ENCODE data around the gene PRPF40A. TPM values are rescaled to one million over a fixed set of nuclear protein-coding genes. Genes with fewer than 3 reads are reported as not detected.

The PRPF40A gene
- total RNA-seq, 1 donor from 2014 or later = 105 TPM

DNA sequence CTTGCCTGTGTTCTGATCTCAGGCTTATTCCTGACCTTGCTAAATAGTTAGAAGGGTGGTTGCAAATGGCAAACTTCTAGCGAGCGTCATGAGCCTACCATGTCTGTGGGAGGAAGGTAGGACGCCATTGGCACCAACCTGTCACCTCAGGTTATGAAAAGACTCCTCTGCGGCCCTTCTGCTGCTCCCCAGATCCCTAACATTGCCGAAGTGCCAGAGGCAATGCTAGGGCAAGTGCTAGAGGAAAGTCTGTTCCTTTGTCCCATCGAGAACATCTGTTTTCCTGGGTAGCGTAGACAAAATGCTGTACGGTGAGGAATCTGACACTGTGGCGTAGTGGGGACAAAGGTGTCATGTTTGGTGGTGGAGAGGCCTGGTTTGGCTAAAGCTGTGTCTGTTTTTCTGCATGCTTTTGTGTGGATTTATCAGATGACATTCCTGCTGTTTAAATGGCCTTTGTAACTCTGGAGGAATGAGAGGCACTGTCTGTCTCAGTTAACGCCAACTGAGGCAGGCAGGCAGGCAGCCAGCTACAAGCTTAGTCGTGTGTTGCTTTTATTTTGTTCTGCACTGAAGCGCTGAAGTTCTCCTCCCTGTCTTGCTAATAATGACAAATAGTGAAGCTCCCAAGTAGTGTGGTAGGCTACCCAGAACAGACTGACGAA lies 94.1 kb downstream of the PRPF40A start:
- FAIRE-seq = no peak
- DNase-seq (ENCODE audit: low spot score in 2 of 2) = no peak

DNA sequence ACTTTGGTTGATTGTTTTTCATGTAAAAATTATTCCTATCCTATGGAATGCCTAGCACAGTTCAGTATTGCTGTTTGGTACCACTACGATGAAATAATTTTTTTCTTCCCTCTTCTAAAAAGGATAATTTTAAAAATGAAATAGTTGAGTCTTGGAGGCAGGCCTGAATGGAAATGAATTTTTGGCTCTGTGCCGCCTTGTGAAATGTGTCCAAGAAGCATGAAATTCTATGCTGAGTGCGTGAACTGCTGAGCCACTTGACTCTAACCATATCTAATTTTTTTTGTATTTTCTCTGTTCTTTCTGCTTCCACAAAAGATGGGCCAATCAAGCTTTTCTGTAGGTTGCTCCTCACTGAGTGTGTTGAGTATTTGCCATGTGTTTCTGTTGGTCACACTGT lies 95.0 kb downstream of the PRPF40A start:
- FAIRE-seq (no peak), DNase-seq (ENCODE audit: low spot score in 2 of 2) (no peak)

DNA sequence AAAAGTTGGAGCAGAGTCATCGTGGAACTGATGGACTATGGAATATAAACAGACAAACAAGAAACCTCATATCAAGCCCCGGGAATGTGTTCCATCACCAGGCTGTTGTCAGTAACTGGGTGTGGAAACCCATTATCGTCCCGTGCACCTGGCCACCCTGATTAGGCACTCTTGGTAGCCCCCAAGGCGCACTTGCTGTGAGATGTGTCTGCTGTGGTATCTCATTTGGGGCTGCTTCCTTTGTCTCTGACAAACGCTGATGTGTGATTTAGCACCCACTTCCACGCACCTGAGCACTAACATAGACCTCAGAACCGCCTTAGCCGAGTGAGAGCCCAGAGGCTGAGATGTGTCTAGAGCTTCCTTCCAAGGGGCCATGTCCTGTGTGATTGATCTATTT lies 96.3 kb downstream of the PRPF40A start:
- DNase-seq (ENCODE audit: low spot score in 2 of 2) = no peak
- FAIRE-seq = no peak

DNA sequence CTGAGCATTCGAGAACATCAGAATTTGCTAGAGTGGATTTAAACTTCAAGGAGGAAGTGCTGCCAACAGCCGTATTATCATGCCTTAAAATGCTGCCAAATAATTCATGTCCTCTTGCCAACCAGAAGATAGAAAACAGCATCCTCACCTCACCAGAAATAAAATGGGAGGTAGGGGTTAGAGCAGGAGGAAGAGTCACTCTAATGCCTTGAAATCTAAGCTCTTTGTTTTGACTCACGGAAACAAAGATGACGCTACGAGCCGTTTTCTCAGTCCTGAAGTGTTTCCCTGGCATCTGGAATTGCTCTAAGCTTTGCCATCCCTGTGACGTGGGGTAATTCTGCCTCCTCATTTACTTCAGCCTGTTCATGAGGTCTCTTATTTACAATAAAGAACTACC lies 97.1 kb downstream of the PRPF40A start:
- FAIRE-seq (no peak), DNase-seq (ENCODE audit: low spot score in 2 of 2) (no peak)

DNA sequence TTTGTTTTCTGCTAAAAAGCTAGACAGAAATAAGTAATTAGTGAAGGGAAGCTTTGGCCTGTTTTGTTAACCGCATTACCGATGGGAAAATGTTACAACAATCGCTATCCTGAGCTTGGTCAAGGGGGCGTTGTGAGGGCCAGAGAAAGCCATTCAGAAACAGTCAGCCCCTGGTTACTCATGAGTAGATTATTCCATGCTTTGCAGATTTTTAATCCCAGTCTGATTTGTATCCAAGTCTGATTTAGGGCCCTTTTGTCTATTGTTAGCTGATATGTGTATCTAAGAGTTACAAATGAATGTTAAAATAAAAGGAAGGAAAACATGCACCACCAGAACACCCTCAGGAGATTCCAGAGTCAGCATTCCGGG lies 99.1 kb downstream of the PRPF40A start:
- DNase-seq (ENCODE audit: low spot score in 2 of 2) (no peak), FAIRE-seq (no peak)

DNA sequence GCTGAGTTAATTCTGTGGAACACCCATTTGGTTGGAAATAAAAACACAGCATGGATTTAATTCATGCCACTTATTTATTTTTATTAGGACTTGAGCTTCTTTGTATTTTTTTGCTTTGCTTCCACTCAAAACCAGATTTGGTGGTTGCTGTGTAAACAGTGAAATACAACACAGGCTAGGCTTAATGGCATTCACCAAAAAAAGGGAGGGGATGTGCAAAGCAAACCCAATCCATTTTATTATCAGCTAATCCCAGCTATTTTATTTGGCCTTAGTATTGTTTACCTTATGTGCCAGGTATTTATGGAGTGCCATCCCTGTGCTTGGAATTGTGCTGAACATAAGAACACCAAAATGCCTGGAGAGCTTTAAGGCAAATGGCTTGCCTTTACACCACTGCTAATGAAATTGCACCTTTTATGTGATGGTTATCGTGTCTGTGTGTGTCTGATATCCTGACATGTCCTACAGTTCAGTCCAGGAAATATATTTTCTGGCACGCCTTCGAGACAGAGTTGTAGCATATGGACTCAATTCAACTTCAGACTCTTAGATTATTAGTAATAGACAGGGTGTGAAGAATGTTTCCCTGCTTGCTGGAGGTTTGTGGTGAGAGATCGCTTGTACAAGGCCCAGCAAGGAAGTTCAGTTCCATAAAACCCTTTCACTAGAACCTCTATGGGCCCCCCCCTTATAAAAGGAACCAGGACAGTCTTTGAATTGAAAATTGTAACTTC lies 99.6 kb downstream of the PRPF40A start:
- no peak for DNase-seq (ENCODE audit: low spot score in 2 of 2)
- no peak for FAIRE-seq

DNA sequence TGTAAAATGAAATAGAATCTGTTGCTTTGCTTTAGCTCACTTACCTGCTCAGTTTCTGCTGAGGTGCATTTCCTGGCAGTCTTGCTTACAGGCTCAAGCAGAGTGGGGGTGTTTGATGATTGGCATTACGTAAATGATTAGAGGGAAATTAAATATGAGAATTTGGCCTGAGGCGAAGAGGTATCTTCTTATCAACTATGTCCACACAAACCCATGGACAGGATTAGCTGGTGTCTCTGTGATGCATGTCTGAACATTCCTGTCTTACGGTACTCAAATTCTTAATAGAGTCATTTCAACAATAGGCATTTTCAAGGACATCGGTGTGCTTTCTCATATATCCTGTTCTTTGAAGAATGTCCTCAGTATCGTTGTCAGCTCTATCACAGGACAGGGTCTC lies 102.1 kb downstream of the PRPF40A start:
- no peak for DNase-seq (ENCODE audit: low spot score in 2 of 2)
- FAIRE-seq = no peak

DNA sequence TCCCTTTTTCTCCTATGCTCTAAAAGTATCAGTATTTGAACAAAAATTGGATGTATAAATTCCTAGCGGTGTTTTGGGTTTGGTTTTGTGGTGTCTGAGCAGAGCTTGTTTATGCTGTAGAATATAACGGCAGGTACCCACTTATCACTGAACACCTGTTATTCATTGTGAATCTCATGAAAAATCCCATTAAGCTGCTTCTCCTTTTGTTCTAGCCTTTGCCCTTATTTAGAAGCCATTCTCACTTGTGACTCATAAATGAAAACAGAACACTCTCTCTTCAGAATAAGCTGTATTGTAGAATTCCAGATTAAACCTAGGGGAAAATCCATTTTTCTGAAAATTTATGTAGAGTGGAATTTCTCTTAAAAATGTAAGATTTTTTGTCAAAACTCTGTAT lies 104.0 kb downstream of the PRPF40A start:
- FAIRE-seq = no peak
- no peak for DNase-seq (ENCODE audit: low spot score in 2 of 2)

DNA sequence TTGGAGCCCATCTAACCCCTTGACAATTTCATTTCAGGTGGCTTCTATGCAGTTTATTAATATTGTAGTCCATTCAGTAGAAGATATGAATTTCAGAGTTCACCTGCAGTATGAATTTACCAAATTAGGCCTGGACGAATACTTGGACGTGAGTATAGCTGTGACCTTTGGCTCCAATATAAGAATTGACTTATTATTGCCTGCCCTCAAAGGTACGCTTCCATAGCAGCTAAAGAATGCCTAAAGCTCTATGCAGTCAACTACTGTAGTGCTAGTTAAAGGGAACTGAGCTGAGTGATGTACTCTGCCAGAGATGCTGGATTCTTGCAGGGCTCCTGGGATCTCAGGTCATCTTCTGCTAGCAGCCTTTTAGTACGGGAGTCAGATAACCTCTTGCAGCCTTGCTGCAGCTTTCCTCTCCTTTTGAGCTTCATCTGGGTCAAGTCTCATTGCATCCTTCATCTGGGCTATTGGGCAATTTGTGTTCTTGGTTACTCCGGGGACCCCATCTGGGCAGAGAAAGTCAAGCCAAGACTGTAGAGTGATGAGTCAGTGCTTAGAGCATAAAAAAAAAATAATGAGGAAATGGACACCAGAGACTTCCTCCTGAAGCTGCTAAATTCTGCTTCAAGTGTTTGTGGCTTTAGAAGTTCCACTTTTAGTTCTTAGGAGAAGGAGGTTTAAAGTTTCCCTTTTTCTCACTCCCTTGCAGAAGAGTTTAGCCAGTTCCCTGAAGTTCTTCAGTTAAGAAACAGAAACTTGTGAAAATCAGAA lies 105.6 kb downstream of the PRPF40A start:
- FAIRE-seq (no peak), DNase-seq (ENCODE audit: low spot score in 2 of 2) (no peak)

DNA sequence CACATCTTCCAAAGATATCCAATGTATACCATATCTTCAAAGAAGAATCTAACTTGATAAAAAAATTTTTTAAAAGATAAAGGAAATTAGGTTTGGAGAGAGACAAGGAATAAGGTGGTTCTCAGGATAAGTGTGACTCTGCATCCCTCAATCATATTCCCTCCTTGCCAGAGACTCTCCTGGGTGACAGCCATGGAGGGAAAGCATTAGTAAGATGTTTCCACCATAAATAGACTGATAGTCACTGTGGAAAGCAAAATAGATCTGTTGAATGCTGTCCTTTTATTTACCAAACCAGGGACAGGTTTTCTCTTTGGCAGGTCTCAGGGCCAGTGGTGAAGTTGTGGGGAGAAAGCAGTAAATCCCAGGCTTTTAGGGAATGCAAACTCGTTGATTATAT lies 107.6 kb downstream of the PRPF40A start:
- FAIRE-seq = no peak
- DNase-seq (ENCODE audit: low spot score in 2 of 2) = no peak

DNA sequence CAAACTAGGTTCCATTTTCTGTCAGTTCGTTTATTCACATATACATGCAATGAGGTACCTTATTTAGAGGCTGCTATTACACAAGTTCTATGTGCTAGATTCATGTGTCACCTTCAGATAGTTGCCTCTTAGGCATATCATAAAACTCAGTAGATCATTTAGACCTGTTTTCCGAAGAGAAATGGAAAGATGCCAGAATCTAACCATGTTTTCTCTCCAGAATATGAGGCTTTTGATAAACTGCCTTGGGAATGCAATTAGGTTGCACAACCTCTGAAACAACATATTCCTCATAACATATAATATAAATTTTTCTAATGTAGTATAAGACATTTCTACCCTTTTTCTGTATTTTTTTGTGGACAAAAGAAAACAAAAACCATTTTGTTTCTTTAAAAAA lies 108.1 kb downstream of the PRPF40A start:
- DNase-seq (ENCODE audit: low spot score in 2 of 2) = no peak
- peak; percentile 10 for FAIRE-seq

DNA sequence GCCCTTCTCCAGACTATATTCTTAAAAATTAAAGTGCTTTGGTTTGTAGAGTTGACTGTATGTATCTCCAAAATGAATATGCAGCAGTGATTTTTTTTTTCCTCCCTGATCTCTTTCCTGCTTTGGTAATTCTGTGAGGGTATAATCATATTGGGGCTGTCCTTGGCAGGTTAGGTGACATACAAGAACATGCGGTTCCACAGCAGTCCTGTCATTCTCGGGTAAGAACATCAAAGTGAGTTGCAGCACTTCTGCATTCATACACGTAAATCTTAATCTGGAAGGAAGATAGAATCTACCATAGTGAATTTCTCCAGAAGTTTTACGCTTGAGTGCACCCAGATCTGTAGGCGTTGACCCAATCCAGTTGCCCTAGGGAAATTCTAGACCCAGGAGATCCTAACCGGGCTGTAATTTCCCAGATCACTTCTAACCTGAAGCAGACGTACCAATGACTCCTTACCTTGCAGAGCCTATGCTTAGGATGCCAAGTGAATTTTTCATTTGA lies 109.4 kb downstream of the PRPF40A start:
- no peak for FAIRE-seq
- DNase-seq (ENCODE audit: low spot score in 2 of 2) = no peak

DNA sequence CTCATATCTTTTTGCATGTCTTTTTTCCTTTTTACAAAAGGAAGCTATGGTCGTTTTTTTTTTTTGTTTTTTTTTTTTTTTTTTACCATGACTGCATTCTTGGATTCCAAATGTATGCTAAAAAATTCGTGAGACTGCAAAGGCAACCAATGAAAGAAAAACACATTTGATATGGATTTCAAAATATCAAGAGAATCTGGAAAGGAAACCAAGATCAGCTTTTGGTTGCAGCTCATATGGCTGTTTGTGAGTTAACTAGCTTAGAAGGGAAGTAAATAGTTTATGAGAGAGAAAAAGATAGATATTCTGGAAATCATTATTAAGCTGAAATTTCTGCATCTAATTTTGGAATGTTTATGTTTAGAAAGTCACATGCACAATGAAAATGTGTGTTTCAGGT lies 110.3 kb downstream of the PRPF40A start:
- no peak for FAIRE-seq
- no peak for DNase-seq (ENCODE audit: low spot score in 2 of 2)

DNA sequence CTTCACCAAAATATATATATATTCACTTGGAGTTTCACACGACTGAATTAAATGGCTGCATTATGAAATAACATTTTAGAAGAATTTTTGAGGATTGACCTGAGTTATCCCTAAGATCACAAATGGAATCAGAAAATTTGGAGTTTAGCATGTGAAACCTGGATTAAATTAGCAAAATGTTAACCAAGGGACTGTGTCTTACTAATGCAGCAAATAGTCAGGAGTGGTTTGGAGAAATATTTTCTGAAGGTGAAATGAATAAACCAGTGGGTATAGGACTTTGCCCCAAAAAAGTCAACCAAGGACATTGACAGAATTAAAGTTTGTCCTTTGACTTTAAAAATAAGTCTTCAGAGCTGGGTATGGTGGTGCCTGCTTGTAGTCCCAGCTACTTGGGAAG lies 111.2 kb downstream of the PRPF40A start:
- FAIRE-seq (no peak), DNase-seq (ENCODE audit: low spot score in 2 of 2) (no peak)

DNA sequence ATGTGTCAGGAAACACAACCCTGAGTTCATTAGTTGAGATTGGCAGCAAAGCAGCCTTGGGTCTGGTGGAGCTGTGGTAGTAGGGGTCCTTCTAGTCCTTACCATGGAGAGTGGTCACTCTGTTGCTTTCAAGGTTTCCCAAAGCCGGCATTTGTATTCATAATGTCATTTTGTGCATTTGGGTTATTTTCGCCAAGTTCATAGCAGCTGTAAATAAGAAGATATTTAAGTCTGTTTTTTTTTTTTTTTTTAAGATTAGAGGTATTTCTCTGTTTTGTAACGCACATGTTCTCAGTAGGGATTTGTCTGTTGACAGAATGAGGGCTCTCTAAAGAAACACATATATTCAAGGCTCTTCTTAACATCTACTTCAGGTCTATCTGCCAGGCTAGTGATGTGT lies 114.1 kb downstream of the PRPF40A start:
- DNase-seq (ENCODE audit: low spot score in 2 of 2) = no peak
- FAIRE-seq = no peak

DNA sequence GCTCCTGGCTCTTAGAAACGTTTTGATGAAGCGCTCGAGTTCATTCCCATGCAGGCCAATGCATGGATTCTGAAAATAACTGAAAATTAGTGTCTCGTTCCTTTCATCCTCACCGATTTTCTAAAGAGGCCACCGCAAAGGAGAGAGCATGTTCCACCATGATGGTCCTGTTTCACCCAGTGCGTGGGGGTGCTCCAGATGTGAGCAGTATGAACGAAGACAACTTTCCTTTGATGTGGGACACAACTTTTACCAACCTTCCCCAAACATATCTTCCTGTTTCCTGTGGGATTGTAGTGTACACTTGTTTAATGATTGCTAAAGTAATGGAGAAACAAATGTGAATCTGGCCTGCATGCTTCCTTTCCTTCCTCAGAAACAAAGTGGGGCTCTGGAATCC lies 114.5 kb downstream of the PRPF40A start:
- DNase-seq (ENCODE audit: low spot score in 2 of 2) (no peak), FAIRE-seq (no peak)

Other genes starting within 250 kb of the PRPF40A start
- 59.5 TPM for gene ARL6IP6, start 1.2 kb upstream of the PRPF40A start, total RNA-seq

Data from frontal cortex (tissue), 4 donors.